ENCODE data around the gene HCFC1R1.

The HCFC1R1 gene

GRCh38 chr16:3038256-3038655 is 14.5 kb upstream of the HCFC1R1 start:
- DNase-seq (ENCODE audit: extremely low read depth, insufficient read length), result no peak
- no peak overlapping the region for H3K4me3 ChIP-seq (replicated peaks; ENCODE audit: low read depth, low read length)
- no peak for TF ChIP-seq CTCF (IDR thresholded peaks at IDR 0.05; ENCODE audit: insufficient read depth, low read length, poor library complexity, severe bottlenecking)
- H3K36me3 ChIP-seq (ENCODE audit: control insufficient read depth, insufficient read depth, low read length), result no peaks in the 10 kb centered on the region
- peaks cover 7% of the 10 kb centered on the region for H3K27me3 ChIP-seq (replicated peaks; ENCODE audit: control insufficient read depth, insufficient read depth, low read length)

GRCh38 chr16:3036726-3037315 is 13.1 kb upstream of the HCFC1R1 start, which contains the start of gene BICDL2:
Gene BICDL2, minus strand, starts transcription at chr16:3036944. Its CDS starts 1,448 bp downstream, at chr16:3035496.
- TF ChIP-seq CTCF (IDR thresholded peaks at IDR 0.05; ENCODE audit: insufficient read depth, low read length, poor library complexity, severe bottlenecking), result no peak
- Histone ChIP-seq H3K27me3 (replicated peaks; ENCODE audit: control insufficient read depth, insufficient read depth, low read length) (peaks cover 8% of the 10 kb centered on the region), H3K36me3 (ENCODE audit: control insufficient read depth, insufficient read depth, low read length) (no peaks in the 10 kb centered on the region), H3K4me3 (replicated peaks; ENCODE audit: low read depth, low read length) (no peak within 1 kb of the TSS)
- DNase-seq (ENCODE audit: extremely low read depth, insufficient read length), result no peak

- no peaks in the 10 kb centered on the region for H3K36me3 ChIP-seq (ENCODE audit: control insufficient read depth, insufficient read depth, low read length)
- no peak for TF ChIP-seq CTCF (IDR thresholded peaks at IDR 0.05; ENCODE audit: insufficient read depth, low read length, poor library complexity, severe bottlenecking)
- DNase-seq (ENCODE audit: extremely low read depth, insufficient read length), result no peak
- H3K4me3 ChIP-seq (replicated peaks; ENCODE audit: low read depth, low read length), result no peak overlapping the region
- peaks cover 8% of the 10 kb centered on the region for H3K27me3 ChIP-seq (replicated peaks; ENCODE audit: control insufficient read depth, insufficient read depth, low read length)
These were observed 12.4 kb upstream of the HCFC1R1 start for GRCh38 chr16:3035972-3036725.

- peaks cover 8% of the 10 kb centered on the region for H3K27me3 ChIP-seq (replicated peaks; ENCODE audit: control insufficient read depth, insufficient read depth, low read length)
- no peak overlapping the region for H3K4me3 ChIP-seq (replicated peaks; ENCODE audit: low read depth, low read length)
- no peak for TF ChIP-seq CTCF (IDR thresholded peaks at IDR 0.05; ENCODE audit: insufficient read depth, low read length, poor library complexity, severe bottlenecking)
- no peaks in the 10 kb centered on the region for H3K36me3 ChIP-seq (ENCODE audit: control insufficient read depth, insufficient read depth, low read length)
- no peak for DNase-seq (ENCODE audit: extremely low read depth, insufficient read length)
These were observed 11.7 kb upstream of the HCFC1R1 start for GRCh38 chr16:3035289-3035971.

- Histone ChIP-seq H3K36me3 (ENCODE audit: control insufficient read depth, insufficient read depth, low read length) (no peaks in the 10 kb centered on the region), H3K27me3 (replicated peaks; ENCODE audit: control insufficient read depth, insufficient read depth, low read length) (peaks cover 9% of the 10 kb centered on the region), H3K4me3 (replicated peaks; ENCODE audit: low read depth, low read length) (no peak overlapping the region)
- TF ChIP-seq CTCF (IDR thresholded peaks at IDR 0.05; ENCODE audit: insufficient read depth, low read length, poor library complexity, severe bottlenecking), result no peak
- DNase-seq (ENCODE audit: extremely low read depth, insufficient read length), result no peak
These were observed 8.9 kb upstream of the HCFC1R1 start for GRCh38 chr16:3032624-3033023.
